Cardiac fibroblast (primary cell): ENCODE data around the gene NPIPB12.
"Not testable (repeated sequence)": the region's sequence is repeated elsewhere in the genome, so short reads cannot be mapped to it uniquely, and the experiment has no call there.

Experiments
- DNase-seq, 2 donors: peaks; one replicate each; pipeline versions ENCODE4 v3.0.0 to v3.0.0-alpha.2; 2010; ENCODE audit warnings: low read depth in 2 of 2
- H3K4me3 ChIP-seq, 2 donors: replicated peaks in 1 of 2; 1 replicate in 1 of 2; 2 replicates in 1 of 2; pipeline ENCODE4 v1.5.1; 2011; ENCODE audit warnings: low read depth in 2 of 2, low read length in 2 of 2, mild to moderate bottlenecking in 2 of 2, moderate library complexity in 1 of 2

The NPIPB12 gene

GRCh38 chr16:29506308-29506707 is at the start of gene NPIPB12:
TSS of gene NPIPB12 (minus strand) at chr16:29506408.
- H3K4me3 ChIP-seq, DNase-seq: not testable (repeated sequence)

DNA sequence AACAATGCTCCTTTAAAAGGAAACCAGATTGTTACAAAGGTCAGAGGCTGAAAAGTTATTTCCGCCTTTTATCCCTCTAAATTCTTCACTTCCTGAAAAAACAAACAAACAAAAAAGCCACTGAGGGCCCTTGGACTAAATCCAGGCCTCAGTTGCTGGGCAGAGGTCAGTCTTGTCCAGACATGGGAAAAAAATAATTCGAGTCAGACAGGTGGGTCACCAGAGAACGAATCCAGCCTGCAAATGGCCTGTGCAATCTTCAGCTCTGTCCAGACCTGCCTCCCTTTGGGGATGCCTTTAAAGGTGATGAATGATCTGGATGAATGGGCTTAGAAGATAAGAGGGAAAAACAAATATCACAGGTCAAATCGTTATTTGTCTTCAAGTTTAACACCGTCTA is 15.3 kb upstream of the NPIPB12 start:
- H3K4me3 ChIP-seq, DNase-seq: not testable (repeated sequence)

GRCh38 chr16:29482276-29482675 is 23.9 kb downstream of the NPIPB12 start:
- DNase-seq, H3K4me3 ChIP-seq: not testable (repeated sequence)

- H3K4me3 ChIP-seq, DNase-seq: not testable (repeated sequence)
These were observed 34.1 kb downstream of the NPIPB12 start for GRCh38 chr16:29472065-29472464.

GRCh38 chr16:29469660-29470059 is 36.5 kb downstream of the NPIPB12 start:
- not testable (repeated sequence) for DNase-seq, H3K4me3 ChIP-seq

GRCh38 chr16:29467654-29468366 is 38.4 kb downstream of the NPIPB12 start:
- not testable (repeated sequence) for H3K4me3 ChIP-seq, DNase-seq

GRCh38 chr16:29466904-29467303 is 39.3 kb downstream of the NPIPB12 start:
- not testable (repeated sequence) for DNase-seq, H3K4me3 ChIP-seq

DNA sequence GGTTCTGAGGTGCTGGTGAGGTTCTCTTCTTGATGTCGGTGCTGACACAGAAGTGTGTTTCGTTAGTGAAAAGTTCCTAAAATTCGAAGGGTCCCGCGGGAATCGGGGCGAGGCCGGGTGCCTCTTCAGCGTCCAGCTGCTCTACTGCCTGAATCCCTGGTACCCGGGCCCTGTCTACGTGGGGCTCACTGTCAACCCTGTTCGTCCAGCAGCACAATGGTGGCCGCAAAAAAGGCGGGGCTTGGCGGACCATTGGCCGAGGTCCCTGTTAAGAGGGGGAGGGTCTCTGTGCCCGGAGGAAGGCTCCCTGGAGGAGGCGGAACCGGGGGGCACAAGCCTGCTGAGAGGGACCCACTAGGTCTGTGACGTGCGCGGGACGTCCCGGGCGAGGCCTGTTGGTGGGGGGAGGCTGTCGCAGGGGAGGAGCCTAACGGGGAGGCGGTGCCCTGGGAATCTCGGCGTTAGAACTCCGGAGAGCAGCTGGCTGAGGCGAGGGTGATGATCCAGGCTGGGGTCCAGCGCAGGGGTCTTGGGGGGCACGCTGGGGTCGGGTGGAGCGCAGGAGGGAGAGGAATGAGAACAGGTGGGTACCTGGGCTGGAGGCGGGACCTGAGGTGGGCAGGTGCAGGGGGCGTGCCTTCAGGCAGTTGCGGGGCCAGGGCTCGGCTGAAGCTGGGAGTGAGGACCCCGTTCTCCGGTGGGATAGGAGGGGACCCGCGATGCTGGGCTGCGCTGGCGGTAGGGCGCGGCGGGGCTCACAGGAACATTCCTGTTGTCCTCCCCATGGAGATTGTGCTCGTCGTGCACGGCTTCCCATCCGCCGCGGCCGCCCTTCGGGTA is 40.0 kb downstream of the NPIPB12 start:
- not testable (repeated sequence) for DNase-seq, H3K4me3 ChIP-seq

DNA sequence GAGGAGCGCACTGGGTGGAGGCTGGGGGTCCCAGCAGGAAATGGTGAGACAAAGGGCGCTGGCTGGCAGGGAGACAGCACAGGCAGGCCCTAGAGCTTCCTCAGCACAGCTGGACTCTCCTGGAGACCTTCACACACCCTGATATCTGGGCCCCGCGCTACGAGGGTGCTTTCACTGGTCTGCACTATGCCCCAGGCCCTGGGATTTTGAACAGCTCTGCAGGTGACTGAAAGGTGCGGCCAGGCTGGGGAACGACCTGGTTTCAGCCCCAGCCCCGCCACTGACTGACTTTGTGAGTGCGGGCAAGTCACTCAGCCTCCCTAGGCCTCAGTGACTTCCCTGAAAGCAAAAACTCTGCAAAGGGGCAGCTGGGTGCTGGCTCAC is 45.6 kb downstream of the NPIPB12 start:
- not testable (repeated sequence) for DNase-seq, H3K4me3 ChIP-seq

DNA sequence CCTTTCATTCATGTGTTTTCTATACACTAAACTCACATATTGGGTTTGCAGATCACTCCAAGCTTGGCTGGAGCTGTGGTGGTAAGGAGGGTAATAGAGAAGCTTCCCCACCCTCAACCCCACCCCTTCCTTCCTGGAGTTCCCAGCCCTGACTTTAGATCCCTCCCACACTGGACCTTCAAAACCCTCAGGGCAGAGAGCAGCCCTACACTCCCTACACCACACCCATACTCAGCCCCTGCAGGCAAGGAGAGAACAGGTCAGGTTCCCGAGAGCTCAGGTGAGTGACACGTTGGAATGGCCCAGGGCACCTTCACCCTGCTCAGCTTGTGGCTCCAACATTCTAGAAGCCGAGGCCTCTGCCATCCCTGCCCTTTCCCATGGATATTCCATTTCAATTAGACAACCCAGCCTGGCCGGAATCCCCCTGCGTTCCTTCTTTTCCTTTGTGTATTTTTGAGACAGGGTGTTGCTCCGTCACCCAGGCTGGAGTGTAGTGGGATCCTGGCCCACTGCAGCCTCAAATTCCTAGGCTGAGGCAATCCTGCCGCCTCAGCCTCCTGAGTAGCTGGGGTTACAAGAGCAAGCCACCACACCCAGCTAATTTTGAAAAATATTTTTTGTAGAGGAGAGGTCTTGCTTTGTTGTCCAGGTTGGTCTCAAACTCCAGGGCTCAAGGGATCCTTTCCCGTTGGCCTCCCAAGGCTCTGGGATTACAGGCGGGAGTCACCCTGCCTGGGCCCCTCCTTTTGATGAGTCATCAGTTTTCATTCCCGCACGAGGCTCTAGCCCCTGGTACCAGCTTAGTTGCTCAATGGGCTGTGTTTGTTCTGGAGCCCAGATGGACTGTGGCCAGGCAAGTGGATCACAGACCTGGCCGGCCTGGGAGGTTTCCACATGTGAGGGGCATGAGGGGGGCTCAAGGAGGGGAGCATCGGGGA is 46.2 kb downstream of the NPIPB12 start, which contains the start of gene SULT1A4:
TSS of gene SULT1A4 (plus strand) at position 208 of the 941 bp plus-strand sequence. CDS start 1,473 bp downstream, outside the sequence.
- H3K4me3 ChIP-seq, DNase-seq: not testable (repeated sequence)

DNA sequence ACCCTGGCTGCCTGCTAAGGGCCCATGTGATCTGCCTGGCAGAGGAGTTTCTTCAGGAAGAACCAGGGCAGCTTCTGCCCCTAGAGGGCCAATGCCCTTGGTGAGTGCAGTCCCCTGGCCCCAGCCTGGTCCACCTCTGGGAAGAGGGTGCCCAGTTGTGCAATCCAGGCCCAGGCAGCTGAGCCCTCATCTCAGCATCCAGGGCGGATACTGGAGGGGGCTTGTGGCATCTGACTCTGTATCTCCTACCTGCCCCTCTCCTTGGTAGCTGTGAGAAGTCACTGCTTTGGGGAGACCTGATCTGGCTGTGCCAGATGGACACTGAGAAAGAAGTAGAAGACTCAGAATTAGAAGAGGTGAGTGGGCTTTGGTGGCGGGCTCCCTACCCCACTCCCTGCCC is 48.5 kb downstream of the NPIPB12 start:
- not testable (repeated sequence) for H3K4me3 ChIP-seq, DNase-seq

- DNase-seq, H3K4me3 ChIP-seq: not testable (repeated sequence)
These were observed 51.4 kb downstream of the NPIPB12 start for GRCh38 chr16:29454828-29455227.

DNA sequence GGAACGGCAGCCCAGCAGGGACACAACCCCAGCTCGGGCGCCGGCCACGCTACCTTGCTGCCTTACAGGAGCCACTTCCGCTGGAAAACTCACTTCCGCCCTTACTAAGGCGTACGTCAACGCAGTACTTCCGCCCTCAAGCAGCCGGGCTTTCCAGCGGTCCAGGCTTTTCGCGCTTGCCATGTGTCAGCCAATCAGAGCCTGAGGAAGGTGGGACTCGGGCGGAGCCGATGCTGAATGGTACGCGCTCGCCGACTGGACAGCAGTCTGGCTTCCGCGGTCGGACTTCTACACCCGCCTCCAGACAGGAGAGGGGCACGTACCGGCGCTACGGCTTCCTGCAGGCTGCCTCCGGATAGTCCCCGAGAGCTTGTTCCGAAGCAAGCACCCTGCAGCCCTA is 51.9 kb downstream of the NPIPB12 start, which contains the start of the genes BOLA2 and SLX1B:
TSS of gene BOLA2 (minus strand) at position 83 of the 400 bp plus-strand sequence. CDS start 98 bp downstream, outside the sequence.
TSS of gene SLX1B (plus strand) at position 265 of the 400 bp plus-strand sequence.
- H3K4me3 ChIP-seq: peak within 1 kb of the TSS in 1 of 2 donors; percentile 28
- not testable (repeated sequence) for DNase-seq

GRCh38 chr16:29453754-29454153 is 52.5 kb downstream of the NPIPB12 start:
- not testable (repeated sequence) for H3K4me3 ChIP-seq, DNase-seq
